T-cell (primary cell): ENCODE measurements around the gene ARMH2. TPM values are rescaled to one million over a fixed set of nuclear protein-coding genes. Genes with fewer than 3 reads are reported as not detected.

Source experiments
- ATAC-seq, 4 experiments: fragments of 200-7000 bp in 3 of 4; fragments of 150-1000 bp in 1 of 4; cut with Tn5 transposase; replicated peaks in 1 of 4; 1 replicate in 3 of 4; 2 replicates in 1 of 4; pipeline ENCODE4 v1.10.0; 2021; ENCODE audit warnings: moderate library complexity in 3 of 4, mild to moderate bottlenecking in 2 of 4, moderate number of reproducible peaks in 1 of 4
- CTCF ChIA-PET, 2 donors: fragments of 300-600 bp; sonication (Branson Sonifier 250); formaldehyde crosslinking; loops; one replicate each; lab custom pipeline; 2022; ENCODE audit warnings: antibody characterized with exemption in 2 of 2; lab: Charles Lee
- POLR2A ChIA-PET, 2 donors: fragments of 300-600 bp; sonication (Branson Sonifier 250); formaldehyde crosslinking; loops; one replicate each; lab custom pipeline; 2022; ENCODE audit warnings: antibody characterized with exemption in 2 of 2; lab: Charles Lee
- DNase-seq, 35 experiments: peaks; one replicate each; pipeline versions ENCODE4 v3.0.0 to v3.0.0-alpha.2; 2013 to 2023
- H3K27ac ChIP-seq: one replicate; pipeline ENCODE4 v1.5.1; 2013; ENCODE audit warnings: low read length
- H3K27me3 ChIP-seq, 2 experiments: replicated peaks in 1 of 2; 1 replicate in 1 of 2; 2 replicates in 1 of 2; pipeline versions ENCODE4 v1.6.1 to v1.7.0; 2013; ENCODE audit warnings: low read length in 1 of 2, mixed read lengths in 1 of 2; ENCODE audit not compliant: control insufficient read depth in 2 of 2, insufficient read depth in 2 of 2; ENCODE audit errors: extremely low read depth in 1 of 2
- H3K36me3 ChIP-seq, 2 donors: 1 replicate in 1 of 2; 2 replicates in 1 of 2; pipeline versions ENCODE4 v1.6.1 to v1.7.0; 2013; ENCODE audit warnings: low read length in 1 of 2; ENCODE audit not compliant: control insufficient read depth in 2 of 2, insufficient read depth in 1 of 2; ENCODE audit errors: extremely low read depth in 1 of 2
- H3K4me1 ChIP-seq, 2 experiments: 1 replicate in 1 of 2; 2 replicates in 1 of 2; pipeline versions ENCODE4 v1.6.1 to v1.7.0; 2013; ENCODE audit warnings: low read length in 2 of 2, mixed read lengths in 1 of 2; ENCODE audit not compliant: insufficient read depth in 2 of 2, control insufficient read depth in 1 of 2; ENCODE audit errors: extremely low read depth in 1 of 2
- H3K4me3 ChIP-seq, 2 donors: 1 replicate in 1 of 2; 2 replicates in 1 of 2; pipeline versions ENCODE4 v1.5.1 to v1.7.0; 2013; ENCODE audit warnings: mild to moderate bottlenecking in 2 of 2, low read length in 1 of 2, moderate library complexity in 1 of 2; ENCODE audit not compliant: control insufficient read depth in 1 of 2; ENCODE audit errors: extremely low read depth in 1 of 2
- H3K9me3 ChIP-seq: 2 replicates; pipeline ENCODE4 v1.7.0; 2013
- H3K27ac Mint-ChIP-seq, 2 donors: one replicate each; pipeline ENCODE4 v1.8.0; 2020 to 2021; ENCODE audit warnings: mild to moderate bottlenecking in 2 of 2, mixed read lengths in 2 of 2
- H3K27me3 Mint-ChIP-seq, 2 donors: one replicate each; pipeline ENCODE4 v1.8.0; 2021 to 2022; ENCODE audit warnings: mixed read lengths in 2 of 2
- H3K36me3 Mint-ChIP-seq: one replicate; pipeline ENCODE4 v1.8.0; 2021; ENCODE audit warnings: mixed read lengths
- H3K4me1 Mint-ChIP-seq, 3 donors: one replicate each; pipeline ENCODE4 v1.8.0; 2020 to 2022; ENCODE audit warnings: mixed read lengths in 3 of 3, mild to moderate bottlenecking in 1 of 3
- H3K4me3 Mint-ChIP-seq, 3 donors: one replicate each; pipeline ENCODE4 v1.8.0; 2020 to 2022; ENCODE audit warnings: mild to moderate bottlenecking in 3 of 3, mixed read lengths in 3 of 3, moderate library complexity in 3 of 3
- H3K9me3 Mint-ChIP-seq, 3 donors: one replicate each; pipeline ENCODE4 v1.8.0; 2020 to 2022; ENCODE audit warnings: mixed read lengths in 3 of 3
- WGBS: methylation state at CpG from one replicate; pipeline ENCODE4 v1.1.5; 2013; ENCODE audit warnings: missing lambda C conversion rate; ENCODE audit not compliant: insufficient coverage; 5-methylcytosine and 5-hydroxymethylcytosine counted together
- total RNA-seq, 35 experiments: library from RNA in 6 of 35; stranded (reverse) in 6 of 35; fragments of 120-200 nt in 1 of 35; gene quantifications; one replicate each; pipeline versions ENCODE4 v1.2.1 to v1.2.4 and lab custom pipeline; 2013 to 2026

ARMH2 gene
- total RNA-seq, 5 donors from 2014 or later (not counting 1 experiment from before 2014, with no cell fraction given) = 2.2 to 4.6 (median 3.7) TPM

DNA sequence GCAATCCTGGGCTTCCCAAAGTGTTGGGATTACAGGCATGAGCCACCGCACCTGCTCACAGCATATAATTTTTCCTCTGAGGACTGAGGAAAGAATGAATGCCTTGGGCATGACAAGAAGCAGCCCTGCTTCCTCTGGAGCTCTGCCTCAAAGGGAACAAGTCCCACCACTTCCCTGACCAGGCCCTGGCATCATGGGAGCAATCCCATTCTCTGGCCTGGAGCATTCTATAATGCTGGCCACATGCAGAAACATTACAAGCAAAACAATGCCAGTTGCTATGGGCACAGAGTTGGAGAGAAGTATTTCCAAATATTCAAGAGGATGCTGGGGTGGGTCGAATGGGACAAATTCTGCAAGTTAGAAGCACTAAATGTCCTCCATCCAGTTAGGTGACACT, 41.5 kb upstream of the ARMH2 start:
- WGBS = 100% methylated on average over 2 of the region's 2 CpGs
- Histone ChIP-seq H3K27ac (peak overlapping the region; percentile 17), H3K36me3 (peaks cover 16 to 94% of the 10 kb centered on the region in 2 donors), H3K9me3 (no peaks in the 10 kb centered on the region), H3K4me3 (no peak overlapping the region), H3K4me1 (peaks cover 22 to 42% of the 10 kb centered on the region in 2 experiments), H3K27me3 (no peaks in the 10 kb centered on the region)
- ChIA-PET POLR2A (interaction anchor here in 1 of 2 donors (0.6 to 0.7 kb wide), 2 partner anchors 242 to 1117 kb away, joined by 7 to 8 read pairs; no protein-coding TSS in a partner anchor), CTCF (interaction anchor here in 1 of 2 donors (0.6 kb wide), 1 partner anchor 282 kb away, joined by 4 read pairs; no protein-coding TSS in a partner anchor)
- no peak for DNase-seq
- no peak for ATAC-seq
- Mint-ChIP-seq H3K27ac (peak overlapping the region; percentile 44 to 78), H3K4me3 (peak overlapping the region in 1 of 3 donors; percentile 56), H3K27me3 (no peaks in the 10 kb centered on the region), H3K4me1 (peaks cover 79 to 87% (median 84%) of the 10 kb centered on the region in 3 donors), H3K36me3 (peaks cover 78% of the 10 kb centered on the region), H3K9me3 (no peaks in the 10 kb centered on the region)

DNA sequence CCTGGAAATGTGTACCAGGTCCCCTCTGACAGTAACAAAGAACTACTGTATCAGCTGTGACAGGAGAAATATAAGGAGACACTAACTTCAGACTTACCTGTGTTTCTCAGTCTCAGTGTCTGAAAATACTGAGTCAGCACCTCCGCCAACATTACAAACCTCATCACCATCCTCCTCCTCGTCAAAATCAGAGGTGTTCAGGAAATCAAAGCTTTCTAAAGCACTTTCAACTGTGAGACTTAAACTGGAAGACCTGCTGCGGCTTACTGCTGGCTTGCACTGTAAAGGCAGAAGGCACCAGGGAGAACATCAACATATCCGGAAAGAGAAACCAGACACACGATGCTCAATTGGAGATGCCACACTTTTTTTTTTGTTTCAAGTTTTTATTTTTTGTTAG, 40.3 kb upstream of the ARMH2 start:
- Mint-ChIP-seq H3K36me3 (peaks cover 84% of the 10 kb centered on the region), H3K27ac (peak overlapping the region; percentile 78 to 86), H3K4me3 (peak overlapping the region; percentile 1 to 56 (median 39)), H3K9me3 (no peaks in the 10 kb centered on the region), H3K27me3 (no peaks in the 10 kb centered on the region), H3K4me1 (peaks cover 83 to 86% (median 86%) of the 10 kb centered on the region in 3 donors)
- no peak overlapping the region for H3K4me3 ChIP-seq
- DNase-seq = peak in 23 of 35 experiments; percentile 13 to 67 (median 32)
- peaks cover 23 to 94% of the 10 kb centered on the region in 2 donors for H3K36me3 ChIP-seq
- ChIA-PET POLR2A (interaction anchor here in 1 of 2 donors (0.6 kb wide), 1 partner anchor 27 kb away, joined by 3 read pairs; no protein-coding TSS in a partner anchor), CTCF (interaction anchor here in 1 of 2 donors (0.6 to 0.7 kb wide), 3 partner anchors 32 to 71 kb away, joined by 3 to 6 read pairs (median 3); no protein-coding TSS in a partner anchor)
- peaks cover 22 to 39% of the 10 kb centered on the region in 2 experiments for H3K4me1 ChIP-seq
- peak overlapping the region; percentile 13 for H3K27ac ChIP-seq
- no peaks in the 10 kb centered on the region for H3K9me3 ChIP-seq
- no peaks in the 10 kb centered on the region for H3K27me3 ChIP-seq
- WGBS = 0% methylated on average over 2 of the region's 5 CpGs
- peak; percentile 49 to 88 (median 52) for ATAC-seq

DNA sequence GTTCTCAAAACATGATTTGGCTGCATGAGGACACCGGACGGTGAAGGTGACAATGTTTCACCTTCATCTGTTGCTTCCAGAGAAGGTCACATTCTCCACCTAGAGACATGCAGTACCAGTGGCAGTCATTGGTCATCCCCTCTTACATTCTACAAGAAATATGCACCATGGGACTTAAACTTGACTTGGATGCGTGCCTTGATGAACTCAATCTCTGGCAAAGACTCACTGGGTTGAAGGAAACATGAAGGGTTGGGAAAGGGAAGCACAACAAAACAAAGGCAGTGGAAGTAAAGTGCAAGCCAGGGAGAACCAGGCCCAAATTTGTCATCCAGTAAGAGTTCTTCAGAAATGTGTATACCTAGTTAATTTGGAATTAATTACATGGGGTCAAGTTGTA, 39.4 kb upstream of the ARMH2 start:
- peaks cover 25 to 94% of the 10 kb centered on the region in 2 donors for H3K36me3 ChIP-seq
- no peaks in the 10 kb centered on the region for H3K27me3 ChIP-seq
- no peak for ATAC-seq
- WGBS = 100% methylated on average over 1 of the region's 3 CpGs
- H3K4me1 ChIP-seq = peaks cover 22 to 34% of the 10 kb centered on the region in 2 experiments
- Mint-ChIP-seq H3K4me1 (peaks cover 80 to 83% (median 83%) of the 10 kb centered on the region in 3 donors), H3K27me3 (no peaks in the 10 kb centered on the region), H3K4me3 (no peak overlapping the region), H3K36me3 (peaks cover 82% of the 10 kb centered on the region), H3K27ac (peak overlapping the region; percentile 82 to 84), H3K9me3 (no peaks in the 10 kb centered on the region)
- ChIA-PET POLR2A (interaction anchor here in 1 of 2 donors (0.7 kb wide), 1 partner anchor 1469 kb away, joined by 3 read pairs; no protein-coding TSS in a partner anchor), CTCF (no interaction called here)
- no peak overlapping the region for H3K27ac ChIP-seq
- H3K9me3 ChIP-seq = no peaks in the 10 kb centered on the region
- DNase-seq = no peak
- H3K4me3 ChIP-seq = no peak overlapping the region

DNA sequence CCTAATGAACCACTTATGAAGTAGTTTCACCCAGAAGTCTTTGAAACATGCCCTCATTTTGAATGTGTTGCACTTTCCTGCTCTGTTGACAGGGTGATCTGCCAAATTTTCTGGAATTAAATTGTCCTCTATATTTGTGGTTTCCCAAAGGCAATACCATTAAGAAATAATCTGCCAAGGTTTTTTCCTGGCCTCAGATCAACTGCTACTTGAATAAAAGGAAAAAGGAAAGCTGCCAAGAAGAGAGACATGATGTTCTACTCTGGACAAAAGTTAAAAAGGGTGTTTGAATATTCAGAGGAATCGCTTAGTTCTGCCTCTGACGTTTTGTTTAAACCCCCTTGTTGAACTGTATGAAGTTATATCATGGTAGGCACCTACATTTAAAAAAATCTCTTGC, 37.4 kb upstream of the ARMH2 start:
- CTCF ChIA-PET = interaction anchor here (0.6 to 0.7 kb wide), 3 partner anchors 10 to 884 kb away, joined by 3 to 5 read pairs (median 4); no protein-coding TSS in a partner anchor
- Mint-ChIP-seq H3K9me3 (no peaks in the 10 kb centered on the region), H3K36me3 (peaks cover 83% of the 10 kb centered on the region), H3K4me3 (no peak overlapping the region), H3K4me1 (peaks cover 66 to 70% (median 67%) of the 10 kb centered on the region in 3 donors), H3K27ac (peak overlapping the region; percentile 32 to 74), H3K27me3 (no peaks in the 10 kb centered on the region)
- peaks cover 28 to 94% of the 10 kb centered on the region in 2 donors for H3K36me3 ChIP-seq
- peaks cover 14 to 18% of the 10 kb centered on the region in 2 experiments for H3K4me1 ChIP-seq
- ATAC-seq (no peak), DNase-seq (no peak)
- WGBS = no CpG with 5 or more reads among the region's 2 CpGs
- no peak overlapping the region for H3K4me3 ChIP-seq
- no peaks in the 10 kb centered on the region for H3K9me3 ChIP-seq
- no peak overlapping the region for H3K27ac ChIP-seq
- POLR2A ChIA-PET = interaction anchor here in 1 of 2 donors (0.6 kb wide), 2 partner anchors 144 to 146 kb away, joined by 3 to 4 read pairs; no protein-coding TSS in a partner anchor
- no peaks in the 10 kb centered on the region for H3K27me3 ChIP-seq

DNA sequence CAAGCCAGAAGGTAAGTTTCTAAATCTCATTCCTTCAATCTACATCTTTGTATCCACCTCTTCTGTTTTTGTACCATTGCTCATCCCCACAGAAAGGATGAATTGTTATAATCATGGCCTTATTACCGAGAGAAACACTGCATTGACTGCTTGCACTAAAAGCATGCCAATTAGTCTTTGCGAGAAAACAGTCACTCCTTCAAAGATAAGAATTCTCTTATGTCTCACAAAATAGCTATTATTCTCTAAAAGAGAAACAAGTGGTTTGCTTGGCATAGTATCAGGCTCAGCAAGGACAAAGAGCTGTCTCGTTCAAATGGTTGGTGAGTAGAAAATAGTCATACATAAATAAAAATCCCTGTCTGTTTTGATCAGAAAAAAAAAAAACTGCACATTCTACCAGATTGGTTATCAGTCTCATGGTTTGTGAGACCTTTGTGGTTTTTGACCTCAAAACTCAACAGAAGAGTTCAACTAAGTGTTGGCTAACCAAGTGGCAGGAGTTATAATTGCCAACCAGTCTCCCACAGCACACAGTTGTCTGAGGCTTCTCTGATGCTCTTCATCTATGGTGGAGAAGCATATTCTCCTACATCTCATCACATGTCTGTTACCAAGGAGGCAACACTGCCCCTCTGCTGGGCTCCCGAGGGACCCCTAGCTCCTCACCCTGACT, 35.1 kb upstream of the ARMH2 start:
- H3K4me1 Mint-ChIP-seq = peaks cover 44 to 52% (median 48%) of the 10 kb centered on the region in 3 donors

DNA sequence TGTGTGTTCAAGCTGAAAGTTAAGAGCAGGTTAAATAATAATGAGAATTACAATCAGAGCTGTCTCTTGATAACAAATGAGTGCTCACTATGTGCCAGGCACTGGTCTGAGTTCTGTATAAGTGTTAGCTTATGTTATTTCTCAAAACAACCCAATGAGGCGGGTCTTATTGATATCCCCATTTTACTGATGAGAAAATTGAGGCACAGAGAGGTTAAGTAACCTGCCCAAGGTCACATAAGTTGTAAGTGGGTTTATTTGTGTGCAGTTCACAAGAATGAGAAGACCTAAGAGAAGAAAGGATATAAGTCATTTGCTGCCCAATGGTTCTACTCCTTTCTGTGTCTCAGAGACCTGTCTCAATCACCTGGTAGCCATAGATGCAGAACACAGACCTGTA, 34.1 kb upstream of the ARMH2 start:
- H3K27me3 ChIP-seq = no peaks in the 10 kb centered on the region
- ATAC-seq = no peak
- Mint-ChIP-seq H3K27me3 (no peaks in the 10 kb centered on the region), H3K27ac (peak overlapping the region; percentile 36 to 57), H3K4me3 (no peak overlapping the region), H3K36me3 (peaks cover 82% of the 10 kb centered on the region), H3K4me1 (peaks cover 38 to 45% (median 45%) of the 10 kb centered on the region in 3 donors), H3K9me3 (no peaks in the 10 kb centered on the region)
- peaks cover 17 to 96% of the 10 kb centered on the region in 2 donors for H3K36me3 ChIP-seq
- peaks cover 0 to 6% of the 10 kb centered on the region in 2 experiments for H3K4me1 ChIP-seq
- no peak for DNase-seq
- ChIA-PET POLR2A (interaction anchor here (0.5 to 1.3 kb wide), 3 partner anchors 13 to 202 kb away, joined by 3 to 12 read pairs (median 3); no protein-coding TSS in a partner anchor), CTCF (no interaction called here)
- H3K4me3 ChIP-seq = no peak overlapping the region
- WGBS = no CpG with 5 or more reads among the region's 1 CpG
- H3K9me3 ChIP-seq = no peaks in the 10 kb centered on the region
- H3K27ac ChIP-seq = no peak overlapping the region

More for the DNA sequence above, 35.1 kb upstream of the ARMH2 start:
- no peaks in the 10 kb centered on the region for H3K9me3 ChIP-seq
- Mint-ChIP-seq H3K27ac (peak overlapping the region; percentile 42 to 64), H3K36me3 (peaks cover 80% of the 10 kb centered on the region), H3K4me3 (no peak overlapping the region), H3K27me3 (no peaks in the 10 kb centered on the region), H3K9me3 (no peaks in the 10 kb centered on the region)
- CTCF ChIA-PET = interaction anchor here in 1 of 2 donors (0.6 to 1.0 kb wide), 3 partner anchors 15 to 194 kb away, joined by 3 read pairs; no protein-coding TSS in a partner anchor
- DNase-seq (no peak), ATAC-seq (no peak)
- H3K27ac ChIP-seq = peak overlapping the region; percentile 35
- peaks cover 0 to 3% of the 10 kb centered on the region in 2 experiments for H3K4me1 ChIP-seq
- WGBS = 100% methylated on average over 1 of the region's 4 CpGs
- no peak overlapping the region for H3K4me3 ChIP-seq
- no peaks in the 10 kb centered on the region for H3K27me3 ChIP-seq
- POLR2A ChIA-PET = interaction anchor here (0.5 to 1.3 kb wide), 3 partner anchors 129 to 201 kb away, joined by 3 to 8 read pairs (median 4); no protein-coding TSS in a partner anchor
- peaks cover 22 to 94% of the 10 kb centered on the region in 2 donors for H3K36me3 ChIP-seq
